ENCODE measurements around the gene SPNS2.

DNA sequence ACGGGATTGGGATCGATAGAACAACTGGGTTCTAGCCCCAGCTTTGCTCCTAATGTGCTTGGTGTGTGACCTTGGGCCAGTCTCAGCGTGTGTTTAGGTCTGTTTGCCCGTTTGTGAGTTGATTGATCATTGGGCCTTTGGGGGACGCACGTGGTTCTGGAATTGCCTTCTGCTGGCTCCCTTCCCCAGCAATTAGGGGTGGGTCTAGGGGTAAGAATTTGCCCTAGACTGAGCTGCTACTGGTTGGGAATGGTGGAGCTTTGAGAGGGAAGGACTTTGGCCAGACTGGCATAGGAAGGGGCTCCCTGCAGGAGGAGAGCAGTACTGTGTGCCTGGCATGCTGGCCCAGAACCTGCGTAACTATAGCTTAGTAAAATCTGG is 1.5 kb downstream of the SPNS2 start:
- TF ChIP-seq, protein P1, sequence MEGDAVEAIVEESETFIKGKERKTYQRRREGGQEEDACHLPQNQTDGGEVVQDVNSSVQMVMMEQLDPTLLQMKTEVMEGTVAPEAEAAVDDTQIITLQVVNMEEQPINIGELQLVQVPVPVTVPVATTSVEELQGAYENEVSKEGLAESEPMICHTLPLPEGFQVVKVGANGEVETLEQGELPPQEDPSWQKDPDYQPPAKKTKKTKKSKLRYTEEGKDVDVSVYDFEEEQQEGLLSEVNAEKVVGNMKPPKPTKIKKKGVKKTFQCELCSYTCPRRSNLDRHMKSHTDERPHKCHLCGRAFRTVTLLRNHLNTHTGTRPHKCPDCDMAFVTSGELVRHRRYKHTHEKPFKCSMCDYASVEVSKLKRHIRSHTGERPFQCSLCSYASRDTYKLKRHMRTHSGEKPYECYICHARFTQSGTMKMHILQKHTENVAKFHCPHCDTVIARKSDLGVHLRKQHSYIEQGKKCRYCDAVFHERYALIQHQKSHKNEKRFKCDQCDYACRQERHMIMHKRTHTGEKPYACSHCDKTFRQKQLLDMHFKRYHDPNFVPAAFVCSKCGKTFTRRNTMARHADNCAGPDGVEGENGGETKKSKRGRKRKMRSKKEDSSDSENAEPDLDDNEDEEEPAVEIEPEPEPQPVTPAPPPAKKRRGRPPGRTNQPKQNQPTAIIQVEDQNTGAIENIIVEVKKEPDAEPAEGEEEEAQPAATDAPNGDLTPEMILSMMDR (conservative IDR thresholded peaks at IDR 0.05 in 1 of 2, IDR thresholded peaks at IDR 0.05 in 1 of 2; ENCODE audit: extremely low read depth in 1 of 2, insufficient read depth in 1 of 2, low read depth in 1 of 2, low read length in 2 of 2), result no peak
- no peak for TF ChIP-seq EZH2 (IDR thresholded peaks at IDR 0.05; ENCODE audit: borderline replicate concordance, low read length)

All from mammary epithelial cell (primary cell).